Activated CD8-positive, alpha-beta memory T cell treated with anti-CD3 and anti-CD28 coated beads, Interleukin-2, amount 10 ng/mL, durations not matched to agents 7 days and 5 days (primary cell): ENCODE results near the gene SMAD3. TPM values are rescaled to one million over a fixed set of nuclear protein-coding genes. Genes with fewer than 3 reads are reported as not detected.

Source experiments
- ATAC-seq: fragments of 150-1000 bp; cut with Tn5 transposase; one replicate; pipeline ENCODE4 v1.10.0; 2021; ENCODE audit warnings: moderate library complexity
- CTCF ChIA-PET: fragments of 350-600 bp; sonication (Branson Sonifier 250); formaldehyde crosslinking; loops from one replicate; lab custom pipeline; 2021; ENCODE audit warnings: antibody characterized with exemption; lab: Charles Lee
- DNase-seq: peaks from one replicate; pipeline ENCODE4 v3.0.0-alpha.2; 2020
- H3K27ac Mint-ChIP-seq: one replicate; pipeline ENCODE4 v1.8.0; 2021; ENCODE audit warnings: mild to moderate bottlenecking, mixed read lengths
- H3K27me3 Mint-ChIP-seq: one replicate; pipeline ENCODE4 v1.8.0; 2021; ENCODE audit warnings: mixed read lengths
- H3K36me3 Mint-ChIP-seq: one replicate; pipeline ENCODE4 v1.8.0; 2021; ENCODE audit warnings: mild to moderate bottlenecking, mixed read lengths
- H3K4me1 Mint-ChIP-seq: one replicate; pipeline ENCODE4 v1.8.0; 2021; ENCODE audit warnings: mixed read lengths
- H3K4me3 Mint-ChIP-seq: one replicate; pipeline ENCODE4 v1.8.0; 2021; ENCODE audit warnings: mild to moderate bottlenecking, moderate library complexity, mixed read lengths
- H3K9me3 Mint-ChIP-seq: one replicate; pipeline ENCODE4 v1.8.0; 2022; ENCODE audit warnings: low read depth, mixed read lengths
- total RNA-seq, 2 experiments: library from RNA; stranded (reverse); gene quantifications; one replicate each; pipeline ENCODE4 v1.2.3, GENCODE V29; 2021

Gene SMAD3
- total RNA-seq, 2 experiments from 2014 or later = 87.1 to 88.0 TPM

GRCh38 chr15:67164811-67165253 is 99.4 kb downstream of the SMAD3 start:
- H3K36me3 Mint-ChIP-seq = peaks cover 27% of the 10 kb centered on the region
- H3K4me1 Mint-ChIP-seq = peaks cover 25% of the 10 kb centered on the region
- H3K9me3 Mint-ChIP-seq = no peaks in the 10 kb centered on the region
- H3K4me3 Mint-ChIP-seq = no peak overlapping the region
- no peaks in the 10 kb centered on the region for H3K27me3 Mint-ChIP-seq
- ATAC-seq (no peak), DNase-seq (no peak)
- CTCF ChIA-PET = no interaction called here
- no peak overlapping the region for H3K27ac Mint-ChIP-seq

DNA sequence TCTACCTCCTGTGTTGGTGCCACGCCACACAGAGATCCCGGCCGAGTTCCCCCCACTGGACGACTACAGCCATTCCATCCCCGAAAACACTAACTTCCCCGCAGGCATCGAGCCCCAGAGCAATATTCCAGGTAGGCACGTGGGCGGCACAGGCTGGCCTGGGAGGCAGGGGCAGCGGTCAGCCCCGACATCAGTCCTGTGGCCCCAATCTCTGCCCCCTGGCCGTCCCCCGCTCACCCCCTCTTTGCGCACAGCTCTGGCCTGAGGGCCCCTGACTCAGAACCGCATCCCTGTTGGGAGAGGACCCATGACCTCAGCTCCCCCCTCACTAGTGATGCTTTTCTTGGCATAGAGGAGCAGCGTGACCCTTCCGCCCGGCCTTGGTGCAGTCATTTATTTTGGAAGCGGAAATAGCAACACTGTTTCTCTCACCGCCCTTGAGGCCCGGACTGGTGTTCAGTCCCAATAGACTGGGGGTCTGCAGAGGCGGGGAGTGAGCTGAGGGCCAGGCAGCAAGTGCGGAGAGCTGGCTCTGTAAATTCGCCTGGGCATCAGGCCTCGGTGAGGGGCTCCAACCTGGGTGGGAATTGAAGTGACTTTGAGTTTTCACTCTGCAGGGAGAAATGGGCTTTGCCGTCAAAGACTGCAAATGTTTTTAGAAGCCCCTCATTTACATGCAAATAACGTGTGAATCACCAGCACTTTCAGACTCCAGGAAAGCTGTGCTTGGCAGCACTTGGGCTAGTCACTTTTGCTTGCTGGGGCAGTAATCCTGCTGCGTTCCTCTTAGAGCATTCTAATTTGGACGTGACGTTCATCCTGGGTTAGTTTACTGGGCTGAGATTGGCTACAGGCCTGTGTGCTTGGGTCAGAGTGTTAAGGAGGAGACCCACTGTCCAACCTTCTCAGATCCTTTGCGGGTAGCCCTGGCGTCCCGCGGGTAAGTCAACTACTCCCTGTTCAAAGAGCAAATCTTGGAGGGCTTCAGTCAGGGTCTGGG is 100.2 kb downstream of the SMAD3 start:
- H3K4me3 Mint-ChIP-seq = no peak overlapping the region
- H3K36me3 Mint-ChIP-seq = peaks cover 34% of the 10 kb centered on the region
- CTCF ChIA-PET = no interaction called here
- no peaks in the 10 kb centered on the region for H3K9me3 Mint-ChIP-seq
- no peaks in the 10 kb centered on the region for H3K27me3 Mint-ChIP-seq
- H3K4me1 Mint-ChIP-seq = peaks cover 25% of the 10 kb centered on the region
- ATAC-seq (no peak), DNase-seq (no peak)
- H3K27ac Mint-ChIP-seq = no peak overlapping the region

- CTCF ChIA-PET = no interaction called here
- peaks cover 41% of the 10 kb centered on the region for H3K36me3 Mint-ChIP-seq
- DNase-seq = no peak
- no peaks in the 10 kb centered on the region for H3K9me3 Mint-ChIP-seq
- ATAC-seq = no peak
- H3K27ac Mint-ChIP-seq = no peak overlapping the region
- H3K4me3 Mint-ChIP-seq = no peak overlapping the region
- H3K4me1 Mint-ChIP-seq = peaks cover 25% of the 10 kb centered on the region
- no peaks in the 10 kb centered on the region for H3K27me3 Mint-ChIP-seq
Observed at GRCh38 chr15:67166280-67167009, 101.0 kb downstream of the SMAD3 start.

DNA sequence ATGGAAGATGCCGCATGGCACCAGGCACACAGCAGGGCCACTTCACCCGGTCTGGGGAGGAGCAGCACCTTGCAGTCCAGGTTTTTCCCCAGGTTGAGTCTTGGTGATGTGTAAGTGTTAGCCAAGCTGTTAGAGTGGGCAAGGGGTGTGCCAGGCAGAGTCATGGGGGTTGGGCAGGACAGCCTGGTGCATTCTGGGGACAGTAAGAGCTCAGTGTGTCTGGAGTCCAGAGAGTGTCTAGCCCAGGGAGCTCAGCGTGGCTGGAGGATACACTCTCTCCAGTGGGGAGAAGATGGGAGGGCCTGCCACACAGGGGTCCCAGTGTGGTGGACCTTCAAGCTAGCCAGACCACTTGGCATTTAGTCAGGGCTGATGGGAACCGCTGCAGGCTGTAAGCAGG is 101.7 kb downstream of the SMAD3 start:
- no peaks in the 10 kb centered on the region for H3K27me3 Mint-ChIP-seq
- ATAC-seq (no peak), DNase-seq (no peak)
- no peaks in the 10 kb centered on the region for H3K9me3 Mint-ChIP-seq
- H3K4me1 Mint-ChIP-seq = peaks cover 25% of the 10 kb centered on the region
- no peak overlapping the region for H3K27ac Mint-ChIP-seq
- no peak overlapping the region for H3K4me3 Mint-ChIP-seq
- H3K36me3 Mint-ChIP-seq = peaks cover 43% of the 10 kb centered on the region
- CTCF ChIA-PET = no interaction called here

DNA sequence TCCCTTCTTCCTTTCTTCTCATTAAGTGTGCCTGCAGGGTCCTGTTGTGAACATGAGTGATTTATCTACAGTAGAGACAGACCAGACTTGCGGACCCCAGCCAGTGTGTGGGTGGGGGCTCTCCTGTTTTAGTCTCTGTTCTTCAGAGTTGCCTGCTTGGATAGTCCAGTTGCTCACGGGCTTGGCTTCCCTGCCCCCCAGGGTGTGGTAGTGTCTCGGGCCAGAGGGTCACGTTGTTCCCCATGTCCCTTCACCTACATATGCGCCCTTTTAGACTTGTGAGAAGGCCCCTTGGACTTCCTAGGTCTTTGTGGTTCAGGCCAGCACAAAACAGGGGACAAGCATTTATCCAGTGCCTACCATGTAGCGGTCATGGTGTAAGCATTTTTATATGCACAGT is 103.3 kb downstream of the SMAD3 start:
- ATAC-seq = no peak
- DNase-seq = no peak
- peaks cover 49% of the 10 kb centered on the region for H3K36me3 Mint-ChIP-seq
- CTCF ChIA-PET = no interaction called here
- no peaks in the 10 kb centered on the region for H3K27me3 Mint-ChIP-seq
- no peak overlapping the region for H3K4me3 Mint-ChIP-seq
- peak overlapping the region; percentile 35 for H3K27ac Mint-ChIP-seq
- no peaks in the 10 kb centered on the region for H3K9me3 Mint-ChIP-seq
- H3K4me1 Mint-ChIP-seq = peaks cover 27% of the 10 kb centered on the region

DNA sequence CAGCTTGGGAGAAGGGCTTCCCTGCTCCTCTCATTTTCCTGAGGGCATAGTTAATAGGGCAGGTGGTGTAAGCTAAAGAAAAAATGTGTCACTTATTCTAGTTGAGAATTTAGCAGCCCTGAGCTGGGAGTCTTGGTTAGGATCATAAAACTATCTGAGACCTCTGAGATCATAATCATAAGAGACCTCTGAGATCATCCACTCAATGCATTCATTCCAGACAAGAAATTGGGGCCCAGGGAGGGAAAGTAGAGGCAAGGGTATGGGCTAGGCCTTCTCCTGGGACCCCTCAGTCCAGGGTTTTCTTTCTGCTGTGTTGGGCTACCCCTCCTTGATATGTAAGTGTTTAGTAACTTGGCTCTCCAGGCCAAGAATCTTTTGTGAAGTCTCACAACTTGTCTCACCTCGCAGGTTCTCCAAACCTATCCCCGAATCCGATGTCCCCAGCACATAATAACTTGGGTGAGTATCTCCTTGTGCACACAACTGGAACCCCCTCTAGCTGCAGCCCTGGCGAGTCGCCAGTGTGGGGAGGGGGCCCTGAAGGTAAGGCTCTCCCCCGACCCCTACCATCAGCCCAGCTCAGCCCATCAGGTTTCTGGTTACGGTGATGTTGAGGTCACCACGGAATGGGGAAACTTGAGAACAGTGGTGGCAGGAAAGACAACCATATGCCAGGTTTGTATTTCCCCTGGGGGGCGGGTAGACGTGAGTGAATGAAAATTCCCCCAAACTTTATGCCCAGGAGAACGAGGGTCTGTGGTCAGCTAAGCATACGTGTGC is 104.9 kb downstream of the SMAD3 start:
- H3K4me1 Mint-ChIP-seq = peaks cover 40% of the 10 kb centered on the region
- no peak overlapping the region for H3K4me3 Mint-ChIP-seq
- no peaks in the 10 kb centered on the region for H3K9me3 Mint-ChIP-seq
- H3K36me3 Mint-ChIP-seq = peaks cover 54% of the 10 kb centered on the region
- CTCF ChIA-PET = no interaction called here
- no peaks in the 10 kb centered on the region for H3K27me3 Mint-ChIP-seq
- ATAC-seq (no peak), DNase-seq (no peak)
- peak overlapping the region; percentile 18 for H3K27ac Mint-ChIP-seq

- Mint-ChIP-seq H3K36me3 (peaks cover 51% of the 10 kb centered on the region), H3K9me3 (no peaks in the 10 kb centered on the region), H3K4me1 (peaks cover 50% of the 10 kb centered on the region), H3K27ac (no peak overlapping the region), H3K27me3 (no peaks in the 10 kb centered on the region), H3K4me3 (no peak overlapping the region)
- CTCF ChIA-PET = no interaction called here
- DNase-seq = no peak
- no peak for ATAC-seq
Observed at GRCh38 chr15:67171471-67171870, 106.1 kb downstream of the SMAD3 start.

- no peaks in the 10 kb centered on the region for H3K9me3 Mint-ChIP-seq
- H3K27ac Mint-ChIP-seq = peak overlapping the region; percentile 27
- ATAC-seq (no peak), DNase-seq (no peak)
- H3K4me1 Mint-ChIP-seq = peaks cover 51% of the 10 kb centered on the region
- CTCF ChIA-PET = no interaction called here
- no peaks in the 10 kb centered on the region for H3K27me3 Mint-ChIP-seq
- peaks cover 46% of the 10 kb centered on the region for H3K36me3 Mint-ChIP-seq
- no peak overlapping the region for H3K4me3 Mint-ChIP-seq
Observed at GRCh38 chr15:67172172-67172571, 106.8 kb downstream of the SMAD3 start.

DNA sequence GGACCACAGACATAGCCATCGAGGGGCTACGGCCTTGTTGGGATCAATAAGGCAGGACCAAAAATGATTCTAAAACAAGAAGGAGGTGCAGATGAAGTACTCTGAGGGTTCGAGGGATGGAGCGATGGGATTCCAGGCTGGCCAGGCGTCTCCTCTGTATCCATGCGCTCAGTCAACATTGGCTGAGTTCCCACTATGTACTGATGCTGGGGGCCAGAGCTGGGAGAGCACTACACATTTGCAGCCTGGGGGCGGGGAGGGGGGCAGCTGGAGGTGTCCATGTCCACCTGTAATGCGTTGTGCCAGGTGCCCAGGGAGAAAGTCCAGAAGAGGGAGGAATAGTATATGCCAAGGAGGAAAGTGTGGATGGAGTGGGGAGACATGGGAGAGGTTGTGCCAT is 107.6 kb downstream of the SMAD3 start:
- Mint-ChIP-seq H3K36me3 (peaks cover 43% of the 10 kb centered on the region), H3K4me1 (peaks cover 48% of the 10 kb centered on the region), H3K27me3 (no peaks in the 10 kb centered on the region), H3K9me3 (no peaks in the 10 kb centered on the region), H3K27ac (peak overlapping the region; percentile 41), H3K4me3 (no peak overlapping the region)
- no peak for ATAC-seq
- DNase-seq = no peak
- CTCF ChIA-PET = no interaction called here

- CTCF ChIA-PET = no interaction called here
- H3K36me3 Mint-ChIP-seq = peaks cover 38% of the 10 kb centered on the region
- no peak overlapping the region for H3K27ac Mint-ChIP-seq
- no peak for DNase-seq
- H3K9me3 Mint-ChIP-seq = no peaks in the 10 kb centered on the region
- ATAC-seq = no peak
- H3K4me1 Mint-ChIP-seq = peaks cover 40% of the 10 kb centered on the region
- H3K4me3 Mint-ChIP-seq = no peak overlapping the region
- no peaks in the 10 kb centered on the region for H3K27me3 Mint-ChIP-seq
Observed at GRCh38 chr15:67173786-67174185, 108.4 kb downstream of the SMAD3 start.

DNA sequence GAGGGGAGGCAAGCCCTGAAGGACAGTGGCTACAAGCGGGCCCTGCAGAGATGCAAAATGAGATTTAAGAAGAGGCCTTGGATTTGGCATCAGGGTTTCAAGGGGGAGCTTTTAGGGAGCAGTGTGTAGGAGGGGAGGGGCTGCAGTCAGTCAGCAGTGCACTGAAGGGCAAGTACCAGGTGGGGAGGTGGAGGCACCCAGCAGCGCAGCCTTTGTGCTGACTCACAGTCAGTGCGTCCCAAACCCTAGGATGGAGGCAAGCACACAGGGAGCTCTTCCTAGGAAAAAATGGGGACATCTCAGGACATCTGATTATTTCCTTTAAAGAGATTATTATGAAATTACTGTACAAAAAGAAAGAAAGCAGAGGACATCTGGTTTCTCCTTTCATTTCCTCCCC is 109.0 kb downstream of the SMAD3 start:
- ATAC-seq = no peak
- Mint-ChIP-seq H3K4me1 (peaks cover 37% of the 10 kb centered on the region), H3K27me3 (no peaks in the 10 kb centered on the region), H3K36me3 (peaks cover 39% of the 10 kb centered on the region), H3K4me3 (no peak overlapping the region), H3K27ac (no peak overlapping the region), H3K9me3 (no peaks in the 10 kb centered on the region)
- no peak for DNase-seq
- CTCF ChIA-PET = no interaction called here

DNA sequence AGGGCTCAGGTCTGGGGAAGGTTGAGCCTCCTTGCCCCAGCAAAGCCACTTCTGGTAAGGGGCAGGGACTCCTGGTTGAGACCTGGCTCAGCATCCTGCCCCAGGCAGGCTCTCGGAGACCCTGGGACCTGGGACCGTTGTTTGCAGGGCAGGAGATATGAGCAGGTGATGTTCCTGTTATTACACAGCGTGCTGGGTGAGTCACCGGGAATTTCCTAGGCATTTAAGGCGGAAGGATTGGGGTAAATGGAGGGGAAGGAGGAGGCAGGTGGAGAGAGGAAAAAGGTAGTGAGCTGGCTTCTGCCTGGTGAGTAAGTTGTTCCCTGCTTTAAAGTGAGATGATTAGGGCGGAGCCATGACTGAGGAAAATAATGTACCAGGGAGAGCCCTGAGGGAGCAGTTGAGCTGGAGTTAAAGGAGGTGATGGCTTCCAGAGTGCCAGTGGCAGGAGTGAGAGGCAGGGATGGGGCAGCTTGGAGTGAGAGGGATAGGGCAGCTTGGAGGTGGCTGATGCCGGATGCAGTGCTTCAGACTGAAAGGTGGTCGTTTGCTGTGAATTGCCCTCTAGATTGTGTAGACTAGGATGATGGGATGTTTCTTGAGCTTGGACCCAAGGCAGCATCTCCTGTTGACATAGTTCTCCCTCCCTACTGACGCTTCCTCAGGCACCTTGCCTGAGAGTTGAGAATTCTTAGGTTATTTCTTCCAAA is 109.6 kb downstream of the SMAD3 start:
- DNase-seq (no peak), ATAC-seq (no peak)
- H3K27me3 Mint-ChIP-seq = no peaks in the 10 kb centered on the region

GRCh38 chr15:67175643-67176071 is 110.3 kb downstream of the SMAD3 start:
- Mint-ChIP-seq H3K4me1 (peaks cover 32% of the 10 kb centered on the region), H3K9me3 (no peaks in the 10 kb centered on the region), H3K27me3 (no peaks in the 10 kb centered on the region), H3K36me3 (peaks cover 28% of the 10 kb centered on the region), H3K27ac (no peak overlapping the region), H3K4me3 (no peak overlapping the region)
- ATAC-seq (no peak), DNase-seq (no peak)
- CTCF ChIA-PET = no interaction called here

More for the DNA sequence above, 109.6 kb downstream of the SMAD3 start:
- Mint-ChIP-seq H3K27ac (peak overlapping the region; percentile 18), H3K9me3 (no peaks in the 10 kb centered on the region), H3K4me3 (no peak overlapping the region), H3K36me3 (peaks cover 35% of the 10 kb centered on the region), H3K4me1 (peaks cover 32% of the 10 kb centered on the region)
- CTCF ChIA-PET = no interaction called here
